Measurements from ENCODE around the gene SORCS2.

SORCS2 gene

DNA sequence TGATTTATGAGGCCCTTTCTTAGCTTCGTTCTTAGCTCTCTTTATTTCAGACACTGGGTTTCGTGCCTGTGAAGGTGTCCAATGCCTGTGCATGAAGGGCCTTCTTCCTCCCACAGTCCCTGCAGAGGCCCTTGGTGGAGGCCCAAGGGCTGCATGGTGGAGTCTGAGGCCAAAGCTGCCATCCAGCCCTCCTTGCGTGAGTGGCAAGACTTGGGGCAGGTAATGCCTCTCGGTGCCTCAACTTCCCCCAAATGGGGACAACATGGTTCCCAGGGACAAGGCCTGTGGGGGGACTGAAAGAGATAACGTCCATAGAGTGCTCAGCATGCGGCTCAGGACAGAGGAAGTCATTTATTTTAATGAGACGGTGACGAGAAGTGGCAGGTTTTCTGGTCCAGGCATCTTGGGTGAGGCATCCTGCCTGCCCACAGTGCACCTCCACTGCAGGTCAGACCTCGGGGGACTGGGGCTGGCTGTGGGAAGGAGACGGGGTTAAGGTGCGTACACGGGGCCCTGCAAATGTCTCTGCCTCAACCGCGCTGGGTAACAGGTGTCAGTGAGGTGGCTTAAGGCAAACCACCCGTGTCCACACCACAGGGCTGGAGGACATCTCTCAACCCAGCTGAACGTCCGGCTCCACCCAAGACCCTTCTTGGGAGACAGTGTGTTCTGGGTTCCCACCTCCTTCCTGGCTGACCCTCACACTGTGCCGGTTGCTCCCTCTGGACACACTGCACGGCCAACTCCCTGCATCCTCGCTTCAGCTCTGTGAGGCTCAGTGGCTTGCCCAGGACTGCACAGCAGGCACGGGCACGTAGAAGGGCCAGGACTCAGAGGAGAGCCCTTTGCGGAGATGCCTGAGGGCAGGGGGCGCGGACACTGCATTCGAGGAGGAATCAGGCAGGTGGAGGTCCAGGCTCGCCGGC is 191.9 kb downstream of the SORCS2 start:
- DNase-seq, result no peak

DNA sequence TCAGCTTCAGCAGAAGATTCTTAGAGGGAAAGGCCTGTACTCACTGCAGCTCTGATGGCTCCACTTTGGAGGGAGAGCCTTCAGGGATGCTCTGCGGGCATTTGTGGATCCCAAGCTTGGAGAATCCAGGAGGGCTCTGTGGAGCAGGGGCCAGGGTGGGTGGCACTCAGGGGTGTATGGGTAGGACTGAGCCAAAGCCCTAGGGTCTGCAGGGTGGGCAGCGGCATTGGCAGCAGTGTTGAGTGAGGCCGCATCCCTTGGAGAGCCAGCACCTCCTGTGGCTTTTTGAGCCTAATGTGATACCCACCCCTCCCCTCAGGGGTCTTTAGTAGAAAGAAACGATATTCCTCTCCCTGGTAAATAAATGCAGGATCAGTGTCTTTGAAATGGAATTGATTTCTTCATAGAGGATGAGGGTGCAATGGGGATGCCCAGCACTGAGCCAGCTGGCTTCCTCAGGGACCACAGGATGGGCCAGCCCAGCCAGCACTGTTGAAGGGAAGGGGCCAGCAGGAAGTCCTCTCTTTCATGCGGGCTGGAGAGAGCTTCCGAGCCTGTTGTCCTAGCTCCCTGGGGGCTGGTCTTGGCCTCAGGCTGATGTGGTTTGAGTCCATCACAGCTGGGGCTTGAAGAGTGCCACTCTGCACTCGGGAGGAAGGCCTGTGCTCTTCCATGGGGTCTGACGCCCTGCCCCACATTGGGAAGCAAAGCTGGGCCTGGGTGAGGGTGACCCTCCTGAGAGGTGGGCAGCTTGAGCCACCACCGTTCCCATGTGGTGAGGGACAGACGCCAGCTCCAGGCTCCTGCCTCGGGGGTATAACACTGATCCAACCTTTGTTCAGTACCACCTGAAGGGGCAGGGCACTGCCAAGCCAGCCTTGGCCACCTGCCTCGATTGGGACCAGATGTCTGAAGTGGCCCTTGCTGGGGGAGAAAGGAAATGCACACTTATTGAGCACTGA is 192.9 kb downstream of the SORCS2 start:
- DNase-seq, result no peak

DNA sequence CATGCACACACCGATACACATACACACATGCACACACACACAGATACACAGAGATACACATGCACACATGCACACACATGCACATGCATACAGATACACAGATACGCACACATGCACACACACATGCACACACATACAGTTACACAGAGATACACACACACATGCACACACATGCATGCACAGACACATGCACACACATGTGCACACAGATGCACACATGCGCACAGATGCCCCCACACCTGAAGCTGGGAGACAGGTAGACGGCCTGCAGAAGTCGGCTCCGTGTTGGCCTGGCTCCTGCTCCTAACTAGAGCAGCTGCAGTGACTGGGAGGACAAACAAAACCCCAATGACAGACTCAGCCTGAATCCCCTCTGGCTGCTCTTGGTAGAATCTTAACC is 195.6 kb downstream of the SORCS2 start:
- DNase-seq, result no peak

DNA sequence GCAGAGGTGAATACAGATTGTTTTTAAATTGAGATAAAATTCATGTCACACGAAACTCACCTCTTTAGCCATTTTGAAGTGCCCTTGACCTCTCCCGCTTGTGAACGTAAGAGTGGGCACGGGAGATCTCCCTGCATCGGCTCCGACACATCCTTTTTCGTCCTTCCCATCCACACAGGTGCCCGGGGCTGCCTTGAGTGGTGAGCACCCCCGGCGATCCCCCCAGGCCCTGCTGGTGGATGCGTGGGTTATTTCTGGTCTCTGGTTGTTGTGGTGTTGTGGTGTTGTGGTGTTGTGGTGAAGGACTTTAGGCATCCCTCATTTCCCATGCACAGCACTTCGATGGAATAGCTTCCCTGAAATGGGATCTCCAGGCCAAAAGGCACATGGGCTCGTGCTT is 196.3 kb downstream of the SORCS2 start:
- DNase-seq, result no peak

DNA sequence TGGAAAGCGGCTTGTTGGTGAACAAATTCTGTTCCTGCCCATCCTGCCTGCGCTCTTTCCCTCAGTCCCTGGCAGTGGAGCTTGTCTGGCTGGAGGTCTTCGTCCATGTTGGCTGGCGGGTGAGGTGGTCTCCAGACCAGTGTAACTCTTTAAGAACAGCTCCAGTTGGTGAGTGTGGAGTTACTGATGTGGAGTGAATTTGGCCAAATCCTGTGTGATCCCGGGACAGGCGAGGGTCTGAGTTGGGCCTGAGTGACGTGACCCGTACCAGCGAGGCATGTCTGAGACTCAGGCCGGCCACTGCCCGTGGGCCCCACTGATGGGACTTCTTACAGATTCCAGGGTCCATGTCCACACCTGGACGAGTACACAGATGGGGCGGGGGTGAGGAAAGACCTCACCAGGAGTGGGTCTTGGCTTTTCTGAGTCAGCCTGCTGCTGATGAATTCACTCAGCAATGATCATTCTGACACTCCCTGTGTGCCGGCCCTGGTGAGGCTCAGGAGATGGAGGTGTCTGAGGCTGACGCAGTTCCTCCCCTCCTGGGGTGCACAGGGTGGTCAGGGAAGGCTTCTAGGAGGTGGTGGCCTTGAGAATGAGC is 196.9 kb downstream of the SORCS2 start:
- no peak for DNase-seq

DNA sequence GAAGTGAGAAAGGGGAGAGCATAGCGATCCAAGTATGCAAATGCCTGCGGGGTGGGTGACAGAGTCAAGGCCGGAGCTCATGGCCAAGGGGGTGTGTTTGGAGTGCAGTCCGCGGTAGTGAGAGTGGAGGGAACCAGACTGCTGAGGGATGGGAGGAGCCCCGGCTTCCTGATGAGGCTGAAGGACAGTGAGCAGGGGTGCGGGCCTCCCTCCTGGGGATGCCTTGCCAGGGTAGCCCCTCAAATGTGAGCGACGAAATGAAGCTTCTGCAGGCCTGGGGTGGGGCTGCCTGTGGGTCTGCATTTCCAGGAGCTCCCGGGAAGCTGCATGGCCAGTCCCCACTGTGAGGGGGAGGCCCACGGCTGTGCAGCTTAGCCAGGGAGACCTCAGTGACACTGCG is 197.4 kb downstream of the SORCS2 start:
- DNase-seq, result no peak

DNA sequence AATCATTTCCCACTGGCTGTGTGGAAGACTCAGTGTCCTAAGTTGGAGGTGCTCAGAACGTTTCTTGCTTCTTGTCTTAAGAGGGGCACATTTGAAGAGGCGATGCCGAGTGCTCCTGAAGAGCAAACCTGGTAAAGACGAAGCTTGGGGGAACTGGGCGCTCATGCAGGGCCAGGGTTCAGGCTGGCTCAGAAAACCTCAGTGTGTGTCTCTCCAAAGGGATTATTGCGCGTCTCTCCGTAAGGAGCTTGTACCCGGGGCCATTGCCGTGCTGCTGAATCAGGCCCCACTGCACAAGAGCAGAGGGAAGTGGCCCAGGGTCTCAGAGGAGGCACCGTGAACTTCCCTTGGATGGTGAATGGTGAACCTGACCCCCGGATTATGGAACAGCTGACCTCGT is 198.0 kb downstream of the SORCS2 start:
- no peak for DNase-seq

DNA sequence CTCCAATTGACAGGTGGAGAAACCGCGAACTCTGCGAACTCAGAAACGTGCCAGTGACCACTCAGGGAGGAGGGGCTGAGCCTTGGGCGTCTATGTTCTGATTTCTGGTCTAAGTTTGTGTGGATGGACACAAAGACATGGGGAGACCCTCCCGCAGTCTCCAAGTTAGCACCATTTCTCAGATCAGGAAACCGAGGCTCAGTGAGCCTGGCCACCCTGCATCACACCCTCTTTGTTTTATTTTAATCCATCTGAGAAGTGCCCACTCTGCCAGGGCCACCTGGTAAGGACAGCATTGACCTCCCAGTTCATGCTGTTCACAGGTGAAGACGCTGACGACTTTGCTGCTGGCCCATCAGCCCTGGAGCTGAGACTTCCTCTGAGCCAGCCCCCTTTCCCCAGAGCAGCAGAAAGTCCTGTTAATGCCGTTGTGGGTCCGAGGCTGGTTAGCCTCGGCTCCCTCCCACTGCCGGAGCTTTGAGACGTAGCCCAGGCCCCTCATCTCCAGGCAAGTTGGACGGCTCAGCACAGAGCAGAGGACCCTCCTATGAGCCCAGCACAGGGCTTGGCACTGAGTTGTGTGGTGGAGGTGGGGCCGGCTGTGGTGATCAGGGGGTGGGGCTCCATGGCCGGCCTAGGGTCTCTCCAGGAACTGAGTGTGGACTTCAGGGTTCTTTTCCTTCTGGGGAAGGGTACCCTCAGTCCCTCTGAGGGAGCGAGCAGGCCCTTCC is 198.7 kb downstream of the SORCS2 start:
- DNase-seq, result no peak

DNA sequence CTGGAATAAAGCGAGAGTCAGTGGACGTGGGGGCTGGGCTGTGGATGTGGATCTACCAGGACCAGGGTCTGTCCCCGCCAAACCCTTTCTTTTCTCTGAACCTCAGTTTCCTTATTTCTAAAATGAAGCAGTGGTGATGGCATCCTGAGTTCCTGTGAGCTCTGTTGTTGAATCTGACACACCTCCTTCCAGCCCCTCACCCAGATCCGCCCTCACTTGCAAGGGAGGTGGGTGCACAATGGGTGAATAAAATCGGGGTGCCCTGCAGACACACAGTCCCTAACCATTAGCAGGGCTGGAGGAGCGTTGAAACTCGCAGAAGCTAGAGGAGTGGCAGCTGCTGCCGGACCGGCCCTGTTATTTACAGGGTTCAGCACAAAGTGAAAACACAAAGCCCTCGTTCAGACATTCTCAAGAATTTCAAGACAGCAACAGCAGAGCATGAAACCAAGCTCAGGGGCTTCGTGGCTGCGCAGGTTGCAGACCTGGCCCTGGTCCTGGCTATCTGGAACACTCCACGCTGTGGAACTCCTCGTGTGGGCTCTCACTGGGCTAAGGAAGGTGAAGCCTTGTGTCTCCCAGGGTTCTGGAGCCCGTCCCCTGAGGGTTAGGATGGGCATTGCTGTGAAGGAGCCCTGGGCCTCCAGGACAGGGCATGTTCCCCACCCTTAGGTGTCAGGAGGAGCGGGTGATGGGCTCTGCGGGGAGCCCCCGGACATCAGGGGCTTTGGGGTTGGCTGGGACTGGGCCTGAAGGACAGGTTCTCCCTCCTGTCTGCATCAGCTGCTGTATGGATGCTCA is 199.5 kb downstream of the SORCS2 start:
- DNase-seq, result no peak

DNA sequence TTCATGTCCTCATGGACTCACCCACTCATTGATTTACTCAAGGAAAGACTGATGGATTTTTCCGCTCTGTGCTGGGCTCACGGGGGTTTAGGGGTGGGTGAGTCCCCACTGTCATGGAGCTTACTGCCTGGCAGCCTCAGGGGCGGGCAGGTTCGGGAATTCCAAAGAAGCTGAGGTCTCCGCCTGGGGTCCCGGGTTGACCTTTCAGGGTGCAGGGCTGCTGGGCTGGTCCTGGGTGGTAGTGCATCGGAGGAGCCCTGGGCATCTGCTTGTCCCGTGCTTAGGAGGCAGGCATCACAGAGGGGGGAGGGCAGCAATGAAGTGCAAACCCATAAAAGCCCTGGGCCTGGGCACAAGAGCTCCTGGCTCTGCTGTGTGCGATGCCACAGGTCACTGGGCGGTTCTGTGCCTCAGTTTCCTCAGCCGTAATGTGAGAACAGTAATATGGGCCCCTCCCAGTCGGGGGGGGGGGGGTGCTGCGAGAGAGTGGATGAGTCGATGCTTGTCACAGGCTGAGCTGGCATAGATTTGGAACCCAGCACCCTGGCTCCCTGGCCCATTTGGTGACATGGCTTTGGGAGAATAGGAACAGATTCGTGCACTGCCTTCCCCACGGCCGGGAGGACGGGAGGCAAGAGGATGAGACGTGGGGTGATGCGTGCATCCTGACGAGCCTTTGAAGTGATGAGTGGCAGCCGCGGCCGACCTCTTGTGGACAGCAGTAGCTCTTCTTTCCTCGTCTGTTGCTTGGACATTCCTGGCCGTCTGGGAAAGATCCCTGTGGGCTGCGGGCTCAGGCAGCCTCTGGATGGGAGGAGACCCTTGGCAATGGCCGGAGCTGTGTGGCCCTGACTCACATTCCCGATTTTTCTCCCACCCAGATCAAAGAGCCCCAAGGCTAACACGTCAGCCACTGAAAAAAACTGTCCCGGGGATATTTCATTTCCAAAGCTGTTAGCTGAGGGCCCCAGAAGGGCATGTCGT is 200.4 kb downstream of the SORCS2 start:
- DNase-seq, result no peak

DNA sequence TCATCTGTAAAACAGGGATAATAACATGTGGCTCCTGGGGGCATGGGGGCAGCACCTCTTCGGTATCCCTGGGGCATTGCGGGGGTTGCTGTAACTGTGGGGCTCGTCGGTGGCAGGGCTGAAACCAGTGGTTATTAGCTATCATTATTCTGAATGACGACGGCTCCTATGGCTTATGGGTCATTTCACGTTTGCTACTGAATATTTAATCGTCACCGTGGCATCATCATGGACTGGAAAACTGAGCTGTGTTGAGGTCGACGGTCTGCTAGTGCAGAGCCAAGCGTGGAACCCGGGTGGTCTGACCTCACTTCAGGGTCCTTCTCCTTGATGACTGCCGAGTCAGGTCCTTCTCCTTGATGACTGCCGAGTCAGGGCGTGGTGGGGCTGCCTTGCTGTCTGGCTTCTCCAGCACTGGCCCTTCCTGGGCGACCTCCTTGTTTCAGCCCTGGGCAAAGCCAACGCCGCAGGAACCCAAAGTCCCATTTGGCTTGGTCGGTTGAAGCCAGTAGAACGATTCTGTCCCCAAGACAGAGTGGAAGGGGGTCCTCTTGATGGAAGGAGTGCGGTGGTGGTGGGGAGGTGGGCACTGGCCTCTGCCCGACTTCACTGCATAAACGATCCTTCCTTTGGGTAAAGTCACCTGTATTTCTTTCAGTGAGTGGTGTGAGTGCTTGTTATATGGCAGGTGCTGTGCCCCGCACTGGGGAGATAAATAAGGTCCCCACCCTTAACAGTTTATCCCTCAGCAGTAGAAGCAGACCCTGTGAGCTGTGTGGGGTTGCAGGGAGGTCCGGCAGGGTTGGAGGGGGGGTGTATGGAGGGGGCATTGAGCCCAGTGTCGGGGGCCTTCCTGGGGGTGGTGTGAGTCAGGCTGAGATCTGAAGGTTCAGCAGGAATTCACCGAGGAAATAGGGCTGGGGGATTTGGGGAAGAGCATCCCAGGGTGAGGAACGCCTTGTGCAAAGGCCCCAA is 201.6 kb downstream of the SORCS2 start:
- DNase-seq, result no peak

DNA sequence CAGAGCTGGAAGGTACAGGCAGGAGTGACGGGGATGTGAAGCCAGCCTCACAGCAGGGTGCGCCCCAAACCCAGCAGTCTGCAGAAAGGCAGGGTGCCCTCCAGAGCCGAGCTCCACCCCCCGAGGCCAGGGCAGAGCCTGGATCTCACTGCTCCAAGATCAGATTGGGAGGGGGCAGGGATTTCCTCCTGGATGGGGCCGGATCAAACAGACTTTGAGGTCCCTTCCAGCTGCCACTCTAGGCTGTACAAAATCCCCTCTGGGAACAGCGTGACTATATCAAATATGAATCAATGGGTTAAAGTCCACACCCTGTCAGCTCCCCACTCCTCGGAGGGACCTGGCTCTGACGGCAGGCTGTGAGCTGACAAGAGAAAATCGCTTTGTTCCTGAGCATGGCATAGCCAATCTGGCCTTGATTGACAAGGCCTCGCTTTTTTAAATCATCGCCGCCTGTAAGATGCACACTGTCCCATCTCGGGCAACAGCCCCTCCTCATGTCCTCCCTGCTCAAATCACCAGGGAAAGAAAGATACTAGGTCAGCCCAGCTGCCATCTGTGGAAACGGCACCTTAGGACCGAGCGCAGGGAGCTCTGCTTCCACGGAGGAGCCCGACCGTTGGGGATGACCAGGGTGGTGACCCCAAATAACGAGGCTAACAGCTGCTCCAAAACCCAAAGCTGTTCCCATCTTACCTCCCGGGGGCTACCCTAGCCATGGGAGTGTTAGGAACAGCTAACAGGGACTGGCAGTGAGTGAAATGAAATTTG is 202.5 kb downstream of the SORCS2 start:
- no peak for DNase-seq

DNA sequence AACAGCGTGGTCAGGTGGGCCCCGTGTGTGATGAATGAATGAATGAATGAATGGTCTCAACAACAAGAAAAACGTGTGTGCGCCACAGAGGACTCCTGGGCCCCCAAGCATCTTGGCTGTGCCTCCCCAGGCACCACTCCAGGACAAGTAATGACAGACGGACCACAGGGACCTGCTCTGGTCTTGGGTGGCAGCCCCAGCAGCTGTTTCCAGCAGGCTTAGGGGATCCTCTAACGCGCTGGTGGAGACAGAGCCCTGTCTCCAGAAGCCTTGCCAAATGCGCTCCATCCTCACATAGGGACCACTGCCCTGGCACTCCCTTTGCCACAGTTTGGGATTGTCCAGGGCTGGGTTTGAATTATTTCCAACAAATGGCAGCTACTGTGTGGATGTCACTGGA is 203.3 kb downstream of the SORCS2 start:
- no peak for DNase-seq

DNA sequence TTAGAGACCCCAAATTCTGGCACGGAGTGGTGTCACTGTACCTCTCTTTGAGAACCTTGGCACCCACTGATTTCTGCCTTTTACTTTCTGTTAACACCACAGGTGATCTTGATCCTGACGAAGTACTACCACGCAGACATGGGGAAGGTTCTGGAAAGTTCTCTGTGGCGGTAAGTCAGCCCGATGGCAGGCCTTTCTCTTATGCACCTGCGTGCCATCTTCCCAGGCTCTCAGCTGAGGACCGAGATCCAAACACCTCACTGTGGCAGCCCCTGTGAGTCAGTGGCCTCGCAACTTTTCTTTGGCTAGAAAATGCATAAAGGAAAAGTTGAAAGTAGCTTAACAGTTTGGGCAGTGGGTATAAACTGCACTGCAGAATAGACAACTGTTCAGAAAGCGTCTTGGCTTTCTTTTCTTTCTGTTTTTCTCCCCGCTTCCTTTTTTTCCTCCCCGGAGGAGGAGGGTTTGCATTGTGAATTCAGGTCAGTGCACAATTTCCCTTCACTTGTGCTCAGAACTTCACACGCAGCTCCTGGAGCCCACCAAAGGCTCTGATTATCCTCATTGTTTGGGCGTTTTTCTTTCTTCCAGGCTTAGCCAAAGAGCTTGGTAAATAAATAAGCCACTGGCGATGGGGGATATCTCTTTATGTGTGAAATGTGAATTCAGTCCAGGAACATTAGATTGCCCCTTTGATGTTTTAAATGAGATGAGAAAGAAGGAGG is 204.0 kb downstream of the SORCS2 start:
- no peak for DNase-seq

DNA sequence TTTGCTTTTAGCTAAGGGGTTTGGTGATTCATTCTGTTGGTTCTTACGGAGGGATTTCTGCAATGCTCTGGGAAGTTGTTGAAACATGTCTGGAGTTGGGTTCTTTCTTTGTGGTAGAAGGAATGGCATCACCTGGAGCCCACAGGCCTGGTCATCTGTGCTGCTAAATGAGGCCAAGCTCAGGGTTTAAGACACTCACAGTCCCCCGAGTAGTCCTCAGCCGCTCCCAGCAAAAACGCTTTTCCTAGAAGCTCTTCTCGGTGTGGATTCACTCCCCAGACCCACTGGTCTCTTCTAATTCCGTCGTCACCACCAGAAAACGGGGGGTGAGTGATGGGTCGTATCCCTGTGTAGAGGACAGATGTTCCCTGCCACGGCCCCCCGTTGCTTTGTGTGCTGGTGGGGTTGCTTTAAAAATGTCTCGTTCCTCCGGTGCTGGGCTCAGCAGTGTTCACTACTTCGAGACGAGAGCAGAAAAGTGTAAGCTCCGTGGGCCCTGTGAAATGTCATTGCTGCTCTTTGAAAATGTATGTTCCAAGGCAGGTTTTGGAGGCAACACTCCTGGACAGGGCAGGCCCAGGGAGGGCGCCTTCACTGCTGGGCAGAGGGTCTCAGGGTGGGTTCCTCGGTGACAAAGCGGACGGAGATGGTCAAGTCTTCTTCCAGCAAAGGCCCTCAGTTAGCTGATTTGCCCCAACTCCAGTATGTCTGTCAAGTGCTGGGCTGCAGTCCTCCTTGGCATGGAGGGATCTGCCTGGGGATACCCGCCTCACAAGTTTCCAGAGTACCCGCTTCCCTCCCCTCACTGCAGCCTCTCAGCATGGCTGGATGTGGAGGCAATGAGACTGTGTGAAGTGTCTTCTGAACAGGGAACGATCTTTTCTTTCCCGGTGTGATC is 205.1 kb downstream of the SORCS2 start:
- no peak for DNase-seq

DNA sequence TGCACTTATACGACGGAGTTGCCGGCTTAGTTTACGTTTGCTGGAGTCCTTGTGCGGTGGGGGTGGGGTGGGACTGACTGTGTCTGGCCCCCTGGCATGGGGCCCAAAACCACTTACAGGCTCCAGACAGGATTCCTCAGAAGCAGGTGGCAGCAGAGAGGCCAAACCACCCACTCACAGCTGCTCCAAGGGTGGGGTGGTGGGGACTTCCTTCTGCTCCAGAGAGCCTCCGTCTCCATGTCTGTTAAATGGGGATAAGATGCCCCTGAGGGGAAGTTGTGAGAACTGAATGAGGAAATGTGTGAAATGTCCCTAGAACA is 205.7 kb downstream of the SORCS2 start:
- DNase-seq, result peak; percentile 89

Measured in DMS79 (cell line).